Endothelial cell of umbilical vein (primary cell): Measurements from ENCODE around the gene GEMIN7. TPM values are rescaled to one million over a fixed set of nuclear protein-coding genes. Genes with fewer than 3 reads are reported as not detected.
A peak's percentile ranks its signal among the peaks of the same experiment; 100 is the strongest.

ENCODE experiments used
- Bru-seq: library from RNA; stranded (reverse); fragments of 400-500 nt; gene quantifications from one replicate; lab custom pipeline; 2021; lab: Mats Ljungman, UMichigan
- BruChase-seq, 2 experiments: library from RNA; stranded (reverse); fragments of 400-500 nt; gene quantifications; one replicate each; lab custom pipeline; 2021; lab: Mats Ljungman, UMichigan
- BruUV-seq: library from RNA; stranded (reverse); fragments of 400-500 nt; replicated peaks from 2 replicates; lab custom pipeline; 2021; lab: Mats Ljungman, UMichigan
- CTCF ChIA-PET: fragments of 300-600, 350-600 bp; sonication (Branson Sonifier 250); formaldehyde crosslinking; loops from one replicate; lab custom pipeline; 2021; ENCODE audit warnings: antibody characterized with exemption, inconsistent platforms; lab: Charles Lee
- POLR2A ChIA-PET: fragments of 300-600, 350-600 bp; sonication (Branson Sonifier 250); formaldehyde crosslinking; loops from one replicate; lab custom pipeline; 2021; ENCODE audit warnings: antibody characterized with exemption, inconsistent platforms; lab: Charles Lee
- DNase-seq: peaks from one replicate; pipeline ENCODE4 v3.0.0-alpha.2; 2011; ENCODE audit warnings: low read depth, low spot score
- FAIRE-seq: peaks from 2 replicates; lab custom pipeline; 2011; peaks lifted over from hg19 to GRCh38; lab: Jason Lieb, UNC
- H2AFZ ChIP-seq: 2 replicates; pipeline ENCODE4 v1.6.0; 2012; ENCODE audit warnings: low read depth, low read length, control low read depth, inconsistent platforms
- H3K27ac ChIP-seq: 2 replicates; pipeline ENCODE4 v1.5.1; 2011; ENCODE audit warnings: low read depth, mild to moderate bottlenecking, control low read depth, low read length, moderate library complexity; ENCODE audit not compliant: insufficient read depth
- H3K27me3 ChIP-seq, 2 experiments: 2 replicates each; pipeline versions ENCODE4 v1.6.0 to v1.6.1; 2011; ENCODE audit warnings: low read length in 2 of 2, mixed read lengths in 1 of 2; ENCODE audit not compliant: control insufficient read depth in 2 of 2, insufficient read depth in 2 of 2
- H3K36me3 ChIP-seq, 2 experiments: 2 replicates in 1 of 2; 3 replicates in 1 of 2; pipeline ENCODE4 v1.5.1; 2011; ENCODE audit warnings: low read length in 2 of 2, mild to moderate bottlenecking in 1 of 2, moderate library complexity in 1 of 2; ENCODE audit not compliant: control insufficient read depth in 2 of 2, insufficient read depth in 2 of 2; ENCODE audit errors: extremely low read depth in 1 of 2
- H3K4me1 ChIP-seq: 3 replicates; pipeline ENCODE4 v1.5.1; 2011; ENCODE audit warnings: mild to moderate bottlenecking, low read length; ENCODE audit not compliant: control insufficient read depth, insufficient read depth; ENCODE audit errors: extremely low read depth
- H3K4me2 ChIP-seq: 2 replicates; pipeline ENCODE4 v1.6.1; 2011; ENCODE audit warnings: low read length, control low read depth, mixed read lengths; ENCODE audit not compliant: insufficient read depth
- H3K4me3 ChIP-seq, 3 experiments: fragments of 200-600 bp in 1 of 3; sonication (generic), shearing (Covaris generic) in 1 of 3; replicated peaks in 1 of 3; 2 replicates each; pipeline ENCODE4 v1.5.1; 2011 to 2016; ENCODE audit warnings: control low read depth in 3 of 3, low read length in 3 of 3, mild to moderate bottlenecking in 2 of 3, inconsistent platforms in 1 of 3, low read depth in 1 of 3, moderate library complexity in 1 of 3; ENCODE audit not compliant: insufficient read depth in 1 of 3
- H3K79me2 ChIP-seq: 2 replicates; pipeline ENCODE4 v1.6.0; 2012; ENCODE audit warnings: low read length, inconsistent platforms; ENCODE audit not compliant: control insufficient read depth, insufficient read depth
- H3K9ac ChIP-seq: replicated peaks from 2 replicates; pipeline ENCODE3; 2011; ENCODE audit warnings: low read length, control low read depth; ENCODE audit not compliant: insufficient read depth; ENCODE audit errors: extremely low read depth
- H3K9me1 ChIP-seq: replicated peaks from 3 replicates; pipeline ENCODE4 v1.6.0; 2011; ENCODE audit warnings: mild to moderate bottlenecking, low read length; ENCODE audit not compliant: control insufficient read depth, insufficient read depth; ENCODE audit errors: extremely low read depth
- H3K9me3 ChIP-seq: replicated peaks from 2 replicates; pipeline ENCODE4 v1.5.1; 2012; ENCODE audit warnings: low read length, inconsistent platforms; ENCODE audit not compliant: control insufficient read depth, insufficient read depth
- H4K20me1 ChIP-seq: replicated peaks from 2 replicates; pipeline ENCODE3; 2011; ENCODE audit warnings: mild to moderate bottlenecking, low read length; ENCODE audit not compliant: control insufficient read depth, insufficient read depth; ENCODE audit errors: extremely low read depth
- CTCF ChIP-seq, 2 donors: IDR thresholded peaks; 1 replicate in 1 of 2; 2 replicates in 1 of 2; pipeline ENCODE4 v1.5.1; 2011; ENCODE audit warnings: low read length in 2 of 2, mild to moderate bottlenecking in 2 of 2, moderate library complexity in 2 of 2, control low read depth in 1 of 2, inconsistent platforms in 1 of 2, low read depth in 1 of 2; ENCODE audit not compliant: insufficient read depth in 1 of 2; ENCODE audit errors: extremely low read depth in 1 of 2
- EZH2 ChIP-seq: IDR thresholded peaks from 2 replicates; pipeline ENCODE4 v1.6.1; 2012; ENCODE audit warnings: borderline replicate concordance, low read depth, mild to moderate bottlenecking, moderate library complexity, low read length, inconsistent platforms; ENCODE audit not compliant: severe bottlenecking
- FOS ChIP-seq: IDR thresholded peaks from 2 replicates; pipeline ENCODE4 v1.6.1; 2011; ENCODE audit warnings: mild to moderate bottlenecking, low read length, moderate library complexity, borderline replicate concordance; ENCODE audit not compliant: insufficient read depth
- GATA2 ChIP-seq: IDR thresholded peaks from 2 replicates; pipeline ENCODE4 v1.7.0; 2011; ENCODE audit warnings: low read depth, mild to moderate bottlenecking, moderate library complexity, mixed read lengths, low read length; ENCODE audit not compliant: insufficient read length, insufficient read depth
- JUN ChIP-seq: IDR thresholded peaks from 2 replicates; pipeline ENCODE4 v1.6.1; 2011; ENCODE audit warnings: borderline replicate concordance, low read depth; ENCODE audit not compliant: insufficient read length, insufficient read depth
- MAX ChIP-seq: IDR thresholded peaks from 2 replicates; pipeline ENCODE4 v1.6.1; 2011; ENCODE audit not compliant: insufficient read depth, insufficient read length
- MYC ChIP-seq: IDR thresholded peaks from one replicate; pipeline ENCODE4 v1.6.1; 2011; ENCODE audit warnings: mild to moderate bottlenecking, low read depth, low read length
- POLR2A ChIP-seq: IDR thresholded peaks from 2 replicates; pipeline ENCODE4 v1.6.1; 2012; ENCODE audit warnings: low read depth, mild to moderate bottlenecking, control low read depth, low read length
- POLR2AphosphoS5 ChIP-seq: IDR thresholded peaks from 2 replicates; pipeline ENCODE4 v1.6.1; 2012; ENCODE audit warnings: low read depth, mild to moderate bottlenecking, control low read depth, low read length, moderate library complexity; ENCODE audit not compliant: insufficient read depth
- dilution Hi-C: fragments of 300-500 bp; cut with MboI; formaldehyde crosslinking; loops from one replicate; pipeline ENCODE4 v1.15.0; 2019; ENCODE audit warnings: low sequenced_read_pairs; ENCODE audit not compliant: extremely low pct_ligation_motif_present
- intact Hi-C: fragments of 100-400 bp; cut with micrococcal nuclease; formaldehyde crosslinking; loops from one replicate; pipeline ENCODE4 v1.10.0; 2022
- long read RNA-seq: library from polyadenylated mRNA; stranded (forward); transcript quantifications from one replicate; pipeline ENCODE4 v2.0.0, GENCODE V29; 2021
- polyA minus RNA-seq, 3 experiments: library from RNA; depleted of rRNA, polyadenylated mRNA; stranded (reverse); fragments of >200 nt; gene quantifications; 1 replicate in 1 of 3; 2 replicates in 2 of 3; pipeline ENCODE4 v1.2.3, GENCODE V29; 2011
- polyA plus RNA-seq, 4 experiments: library from polyadenylated mRNA; depleted of rRNA in 3 of 4; stranded (reverse) in 3 of 4; unstranded in 1 of 4; fragments of >200 nt; gene quantifications; 2 replicates each; pipeline versions ENCODE4 v1.2.1 to v1.2.3, GENCODE V29; 2011 to 2012; ENCODE audit warnings: missing spikeins in 1 of 4
- total RNA-seq: library from RNA; stranded (reverse); gene quantifications from 2 replicates; pipeline ENCODE4 v1.2.3, GENCODE V29; 2021

GEMIN7 gene
- total RNA-seq = 30.3 and 34.2 TPM in 2 replicates
- polyA plus RNA-seq = 53.7 and 55.6 TPM in 2 replicates
- polyA plus RNA-seq (2011; cell fraction: cytosol; rRNA removed) = 35.0 and 46.4 TPM in 2 replicates
- polyA plus RNA-seq (2011; cell fraction: nucleus; rRNA removed) = 20.9 and 25.6 TPM in 2 replicates
- 34.5 and 38.7 TPM in 2 replicates for polyA plus RNA-seq (2012)
- 9.1 and 10.5 TPM in 2 replicates for polyA minus RNA-seq
- 17.5 TPM for polyA minus RNA-seq (2011; cell fraction: cytosol; rRNA and poly(A)+ RNA removed)
- polyA minus RNA-seq (2011; cell fraction: nucleus; rRNA and poly(A)+ RNA removed) = 5.8 and 10.1 TPM in 2 replicates
- percentile 74 among the genes with signal in this experiment for Bru-seq, nascent RNA
- percentile 73 among the genes with signal in this experiment for BruChase-seq, experiment 1, labeled RNA remaining after a 6-hour chase
- percentile 71 among the genes with signal in this experiment for BruChase-seq, experiment 2, labeled RNA remaining after a 2-hour chase
- long read RNA-seq, transcript GEMIN7-201 (3 exons, 1,657 nt) = minor isoform, 28 of 126 reads
- long read RNA-seq, transcript GEMIN7-203 (2 exons, 848 nt) = minor isoform, 22 of 126 reads
- long read RNA-seq, transcript GEMIN7-204 (3 exons, 576 nt) = minor isoform, 22 of 126 reads
- long read RNA-seq, transcript GEMIN7-202 (2 exons, 716 nt) = major isoform, 36 of 126 reads
- long read RNA-seq, partial matches to known transcripts = 13 of 126 reads
- long read RNA-seq, other reads (novel, unspliced or antisense) = 5 of 126 reads

- intact Hi-C loops (loop anchor here (1.0 to 5.0 kb wide), 2 partner anchors 12 to 42 kb away; partner anchors contain the start of gene CLASRP), dilution Hi-C loops (no loop called here)
- ChIA-PET POLR2A (no interaction called here), CTCF (interaction anchor here (0.7 to 2.0 kb wide), 3 partner anchors 11 to 19 kb away, joined by 3 to 16 read pairs (median 10); no protein-coding TSS in a partner anchor)
- no peaks in the 10 kb centered on the region for H3K27me3 ChIP-seq
- peak within 1 kb of the TSS; percentile 95 for H2AFZ ChIP-seq
- peak within 1 kb of the TSS; percentile 83 for H3K4me2 ChIP-seq
- BruUV-seq = no TSS peak
- peaks cover 0 to 4% of the 10 kb centered on the region in 2 experiments for H3K36me3 ChIP-seq
- H3K9me3 ChIP-seq = no peaks in the 10 kb centered on the region
- H3K4me1 ChIP-seq = peaks cover 16% of the 10 kb centered on the region
- FAIRE-seq (peak; percentile 74), DNase-seq (peak; percentile 75)
- no peaks in the 10 kb centered on the region for H3K9me1 ChIP-seq
- no peaks in the 10 kb centered on the region for H4K20me1 ChIP-seq
- peaks cover 41% of the 10 kb centered on the region for H3K79me2 ChIP-seq
- peak within 1 kb of the TSS; percentile 57 to 79 (median 58) for H3K4me3 ChIP-seq
- peak within 1 kb of the TSS; percentile 80 for H3K9ac ChIP-seq
- no peak for TF ChIP-seq EZH2
- no peak for TF ChIP-seq GATA2
- peak in 1 of 2 donors; percentile 6 for TF ChIP-seq CTCF (IDR thresholded peaks at IDR 0.05; ENCODE audit: extremely low read depth in 1 of 2, insufficient read depth in 1 of 2, low read depth in 1 of 2, low read length in 2 of 2)
- no peak for TF ChIP-seq JUN
- TF ChIP-seq POLR2AphosphoS5 = peak; percentile 70
- peak; percentile 89 for TF ChIP-seq MAX
- TF ChIP-seq POLR2A = no peak
- TF ChIP-seq FOS = no peak
- TF ChIP-seq MYC = peak; percentile 60
- peak within 1 kb of the TSS; percentile 50 for H3K27ac ChIP-seq
Observed at GRCh38 chr19:45079063-45079910, at the start of gene GEMIN7. Gene GEMIN7, plus strand, starts transcription at chr19:45079260. Its CDS starts 10,855 bp downstream, at chr19:45090115.
